Effector CD8-positive, alpha-beta T cell (primary cell): ENCODE measurements around the gene RNF113B.

ENCODE experiments used
- DNase-seq: peaks from one replicate; lab custom pipeline; 2025; lab: John Stamatoyannopoulos, UW
- total RNA-seq, 4 experiments: gene quantifications; one replicate each; lab custom pipeline; 2026; lab: John Stamatoyannopoulos, UW

RNF113B gene
- total RNA-seq = 0 reads per million in 4 experiments

- no peak for DNase-seq
Observed at GRCh38 chr13:98176777-98177608, at the start of gene RNF113B. Gene RNF113B, minus strand, starts transcription at chr13:98177269. Its CDS starts 33 bp downstream, at chr13:98177236.

GRCh38 chr13:98226496-98226895, 49.4 kb upstream of the RNF113B start:
- DNase-seq = no peak

GRCh38 chr13:98225036-98225940, 48.2 kb upstream of the RNF113B start:
- DNase-seq = no peak

DNA sequence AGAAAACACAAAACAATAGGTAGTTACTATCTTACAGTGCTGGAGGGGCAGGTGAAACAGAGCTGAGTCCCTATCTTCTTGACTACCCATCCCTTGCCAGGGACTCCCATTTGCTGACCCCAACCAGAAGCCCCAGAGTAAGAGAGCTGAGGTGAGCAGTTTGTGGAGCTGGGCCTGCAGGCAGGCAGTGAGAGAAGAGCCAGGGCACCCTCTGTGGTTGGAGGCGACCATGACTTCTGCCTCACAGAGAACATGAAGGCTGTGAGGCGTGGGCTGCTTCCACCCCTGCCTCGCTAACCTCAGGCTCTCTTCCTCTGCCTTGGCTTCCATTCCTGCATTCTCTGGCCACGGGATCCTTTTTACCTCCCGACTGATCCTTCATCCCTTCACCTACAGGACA, 47.5 kb upstream of the RNF113B start:
- DNase-seq = no peak

DNA sequence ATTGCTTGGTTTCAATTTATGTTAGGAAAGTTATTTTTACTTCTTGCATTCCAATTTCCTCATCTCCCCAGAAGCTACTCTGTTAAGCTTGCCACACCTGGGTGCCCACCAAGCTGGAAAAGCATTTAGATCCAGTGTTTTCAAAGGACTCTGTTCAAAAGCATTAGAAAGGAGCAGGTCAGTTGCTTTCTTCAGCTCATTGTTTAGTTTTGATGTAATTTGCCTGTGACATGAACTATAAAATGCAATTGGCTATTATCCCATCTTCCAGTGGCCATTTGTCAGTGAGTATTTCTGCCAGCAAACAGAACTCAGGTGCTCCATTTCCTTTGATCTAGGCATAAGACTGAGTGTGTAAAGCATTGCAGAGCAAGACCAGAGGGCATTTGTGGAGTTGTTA, 46.7 kb upstream of the RNF113B start:
- DNase-seq = no peak

DNA sequence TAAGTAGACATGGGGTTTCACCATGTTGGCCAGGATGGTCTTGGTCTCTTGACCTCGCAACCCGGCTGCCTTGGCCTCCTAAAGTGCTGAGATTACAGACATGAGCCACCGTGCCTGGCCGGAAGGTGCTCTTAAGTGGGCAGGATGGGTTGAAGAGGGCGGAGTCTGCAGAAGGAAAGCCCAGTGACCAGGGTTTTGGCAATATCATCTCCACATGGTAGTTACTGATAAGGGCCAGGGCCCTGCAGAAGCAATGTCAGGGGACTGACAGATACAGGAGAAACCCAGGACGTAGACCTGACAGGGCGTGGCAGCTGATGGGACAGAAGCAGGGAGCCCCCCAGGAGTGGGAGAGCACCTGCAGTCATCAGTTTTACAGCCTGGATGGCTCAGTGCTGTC, 45.7 kb upstream of the RNF113B start:
- DNase-seq = no peak

DNA sequence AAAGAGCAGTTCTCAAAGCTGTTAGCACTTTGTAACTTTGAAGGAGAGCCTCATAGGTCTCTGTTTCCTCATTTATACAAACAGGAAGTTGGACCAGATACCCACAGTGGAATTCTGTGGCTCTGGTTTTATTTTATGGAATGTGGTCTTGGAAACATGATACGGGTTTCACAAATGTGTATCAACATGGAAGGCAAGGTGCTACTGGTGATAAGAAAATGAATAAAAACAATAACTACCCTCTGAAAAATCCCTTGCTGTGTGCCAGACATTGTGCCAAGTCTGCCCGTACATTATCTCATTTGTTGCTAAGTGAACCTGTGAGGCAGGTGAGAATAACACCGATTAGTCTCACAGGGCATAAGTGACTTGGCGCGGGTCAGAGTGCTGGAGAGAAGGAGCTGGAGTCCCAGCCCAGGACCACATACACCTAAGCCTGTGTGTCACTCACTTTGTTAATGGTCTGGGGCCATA, 45.0 kb upstream of the RNF113B start:
- no peak for DNase-seq

DNA sequence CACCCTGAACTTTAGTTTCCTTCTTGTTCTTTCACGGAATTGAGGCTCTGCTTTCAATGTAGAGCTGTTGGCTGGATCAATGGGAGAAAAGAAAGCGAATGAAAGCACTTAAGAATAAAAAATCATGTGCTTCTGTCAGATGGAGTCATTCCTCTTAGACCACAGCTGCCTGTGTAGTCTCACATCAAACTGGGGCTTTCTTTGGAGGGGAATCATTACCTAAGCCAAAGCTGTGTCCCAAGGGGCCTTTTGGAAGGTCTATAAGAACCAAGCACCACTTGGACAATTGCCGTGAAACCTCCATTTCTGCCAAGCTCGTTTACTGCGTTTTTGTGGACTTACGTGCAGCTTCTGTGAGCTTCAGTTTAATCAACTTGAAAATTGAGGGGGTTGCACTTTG, 44.2 kb upstream of the RNF113B start:
- DNase-seq = no peak

GRCh38 chr13:98220271-98220791, 43.3 kb upstream of the RNF113B start:
- DNase-seq = no peak

DNA sequence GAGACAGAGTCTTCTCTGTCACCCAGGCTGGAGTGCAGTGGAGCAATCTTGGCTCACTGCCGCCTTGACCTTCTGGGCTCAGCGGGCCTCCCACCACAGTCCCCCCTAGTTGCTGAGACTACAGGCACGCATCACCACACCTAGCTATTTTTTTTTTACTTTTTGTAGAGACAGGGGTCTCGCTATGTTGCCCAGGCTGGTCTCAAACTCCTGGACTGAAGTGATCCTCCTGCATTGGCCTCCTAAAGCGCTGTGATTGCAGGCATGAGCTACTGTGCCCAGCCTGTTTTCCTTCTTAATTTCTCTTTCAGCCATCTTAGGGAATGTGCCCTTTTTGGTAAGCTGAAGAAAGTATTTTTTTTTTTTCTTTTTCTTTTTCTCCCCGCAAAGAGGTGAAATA, 42.6 kb upstream of the RNF113B start:
- DNase-seq = no peak

DNA sequence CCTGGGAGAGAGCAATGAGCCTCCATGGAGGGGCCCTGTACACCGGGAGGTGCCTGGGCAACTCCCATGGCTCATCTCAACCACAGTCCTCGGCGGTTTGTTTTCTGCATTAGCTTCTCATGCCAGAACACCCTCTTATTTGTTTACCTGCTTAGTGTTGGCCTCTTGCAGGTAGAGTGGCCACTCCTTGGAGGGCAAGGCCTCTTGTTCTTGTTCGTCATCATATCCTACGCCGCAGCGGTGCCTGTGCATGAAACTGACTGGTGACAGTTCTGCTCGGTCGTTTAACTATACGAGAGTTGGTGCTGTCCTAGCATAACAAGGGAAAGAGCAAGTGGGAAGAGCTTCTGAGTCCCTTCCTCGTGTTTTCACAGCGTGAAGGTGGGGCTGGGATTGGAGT, 40.5 kb upstream of the RNF113B start:
- no peak for DNase-seq

DNA sequence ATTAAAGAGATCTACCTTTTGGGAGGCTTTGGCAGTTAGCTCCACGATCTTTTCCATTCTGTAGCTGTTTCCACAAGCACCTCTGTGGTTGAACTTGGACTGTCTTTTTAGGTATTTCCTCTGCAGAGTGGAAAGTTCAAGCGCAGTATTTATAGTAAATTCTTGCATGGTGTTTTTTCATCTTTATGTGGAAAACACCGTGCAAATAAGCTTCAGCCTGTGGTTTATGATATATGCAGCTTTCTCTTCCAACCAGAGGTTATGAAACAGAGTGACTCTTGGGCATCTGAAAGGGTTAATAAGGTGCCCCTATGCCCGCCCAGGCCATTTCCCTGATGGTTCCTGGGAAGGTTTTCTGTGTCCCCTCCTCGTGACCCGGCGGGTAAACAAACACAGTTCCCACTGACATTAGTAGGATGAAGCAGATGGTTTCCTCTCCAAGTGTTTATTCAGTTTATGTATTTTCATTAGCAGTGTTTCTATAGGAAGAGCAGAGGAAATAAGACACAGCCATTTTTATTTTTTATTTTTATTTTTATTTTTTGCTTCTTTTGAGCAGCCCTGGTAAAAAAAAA, 39.7 kb upstream of the RNF113B start:
- DNase-seq = no peak

DNA sequence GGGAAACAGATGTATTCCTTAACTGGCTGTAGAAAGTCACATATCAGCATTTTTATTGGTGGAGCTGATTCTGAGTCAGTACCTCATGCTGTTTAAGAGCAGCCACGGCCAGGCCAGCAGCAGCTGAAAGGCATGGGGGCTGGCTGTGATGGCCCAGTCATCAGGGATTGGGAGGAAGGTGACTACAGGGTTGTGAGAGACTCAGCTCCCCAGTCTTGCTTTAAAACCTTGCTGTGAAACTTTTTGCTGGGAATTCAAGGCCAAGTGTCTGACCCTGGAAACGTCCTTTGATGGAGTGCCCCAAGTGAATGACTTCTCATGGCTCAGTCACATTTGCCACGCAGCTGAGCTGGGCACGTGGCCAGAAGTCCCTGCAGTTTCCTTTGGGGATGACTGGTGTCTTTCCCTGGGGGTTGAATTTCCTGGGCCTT, 39.1 kb upstream of the RNF113B start:
- no peak for DNase-seq

DNA sequence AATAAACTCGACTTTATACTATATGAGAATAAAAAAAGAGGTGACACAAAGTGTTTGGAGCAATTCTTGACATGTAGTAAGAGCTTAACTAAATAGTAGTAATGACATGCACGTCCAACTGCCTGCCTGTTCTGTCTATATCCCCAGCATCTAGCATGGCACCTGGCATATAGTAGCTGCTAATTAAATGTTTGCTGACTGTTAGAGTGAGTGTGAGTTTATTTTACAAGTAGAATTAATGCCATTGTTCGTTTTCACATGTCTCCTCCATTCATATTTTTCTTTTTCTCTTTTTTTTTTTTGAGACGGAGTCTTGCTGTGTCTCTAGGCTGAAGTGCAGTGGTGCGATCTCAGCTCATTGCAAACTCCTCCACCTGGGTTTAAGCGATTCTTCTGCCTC, 38.4 kb upstream of the RNF113B start:
- no peak for DNase-seq

- DNase-seq = no peak
Observed at GRCh38 chr13:98214707-98215106, 37.6 kb upstream of the RNF113B start.

DNA sequence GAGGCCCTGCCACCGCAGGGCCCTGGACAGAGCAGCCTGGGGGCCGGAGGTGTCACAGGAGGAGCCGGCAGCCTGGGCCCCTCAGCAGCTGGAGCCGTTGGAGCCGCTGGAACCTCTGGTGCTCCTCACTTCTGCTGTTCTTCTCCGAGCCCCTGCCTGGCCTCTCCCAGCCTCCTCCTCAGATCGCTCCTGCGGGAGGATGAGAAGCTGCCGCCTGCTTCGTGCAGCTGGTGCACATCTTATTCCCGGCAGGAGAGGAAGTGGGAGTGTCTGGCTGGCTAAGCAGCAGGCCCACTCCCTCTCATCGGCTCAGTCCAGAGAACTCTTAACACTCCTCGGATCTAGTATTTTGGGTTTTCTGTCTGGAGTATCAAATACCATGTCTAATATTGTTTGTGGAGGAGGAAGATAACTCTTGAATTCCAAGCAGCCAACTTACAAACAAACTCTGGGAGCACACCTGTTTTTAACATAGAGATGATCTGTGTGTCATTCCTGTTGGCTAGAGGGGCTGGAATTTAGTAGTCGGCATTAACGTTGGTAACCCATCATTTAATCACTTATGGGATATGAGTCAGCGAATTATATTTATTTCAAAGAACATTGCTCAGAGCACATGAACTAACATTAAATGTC, 37.1 kb upstream of the RNF113B start:
- DNase-seq = no peak

DNA sequence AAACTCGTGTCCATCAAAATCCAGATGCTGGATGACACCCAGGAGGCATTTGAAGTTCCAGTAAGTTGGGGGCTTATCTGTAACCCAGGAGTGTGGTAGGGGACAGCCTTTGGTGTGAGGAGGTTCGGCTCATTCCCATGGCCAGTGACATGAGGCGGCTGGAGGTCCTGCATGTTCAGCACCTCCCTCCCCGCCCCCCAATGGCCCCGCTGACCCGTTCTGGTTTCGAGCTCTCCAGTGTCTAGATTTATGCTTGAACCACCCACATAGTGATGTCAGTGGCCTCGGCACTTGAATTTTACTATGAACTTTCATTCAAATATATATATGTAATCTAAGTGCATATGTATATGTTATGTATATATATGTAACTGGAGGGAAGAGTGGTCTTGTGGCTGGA, 36.3 kb upstream of the RNF113B start:
- DNase-seq = no peak

GRCh38 chr13:98212763-98213162, 35.7 kb upstream of the RNF113B start:
- DNase-seq = no peak

DNA sequence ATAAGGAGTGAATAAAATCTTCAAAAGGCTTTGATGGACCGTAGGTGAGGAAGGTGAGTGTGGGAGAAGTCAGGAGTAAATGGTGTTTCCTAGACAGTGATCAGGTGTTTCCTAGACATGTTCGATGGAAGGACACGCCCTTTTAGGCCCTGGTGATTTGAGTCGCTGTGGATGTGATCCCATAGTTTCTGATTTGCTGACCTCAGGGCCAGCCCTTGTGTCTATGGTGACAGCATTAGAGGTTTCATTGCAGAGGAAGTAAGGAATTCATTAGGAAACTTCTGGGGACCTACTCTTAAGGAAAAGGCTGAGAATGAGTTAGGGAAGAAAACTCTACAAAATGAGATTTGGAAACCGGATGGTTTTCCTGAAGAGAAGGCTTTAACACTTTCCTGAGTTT, 31.5 kb upstream of the RNF113B start:
- no peak for DNase-seq

GRCh38 chr13:98207416-98207815, 30.3 kb upstream of the RNF113B start:
- no peak for DNase-seq

DNA sequence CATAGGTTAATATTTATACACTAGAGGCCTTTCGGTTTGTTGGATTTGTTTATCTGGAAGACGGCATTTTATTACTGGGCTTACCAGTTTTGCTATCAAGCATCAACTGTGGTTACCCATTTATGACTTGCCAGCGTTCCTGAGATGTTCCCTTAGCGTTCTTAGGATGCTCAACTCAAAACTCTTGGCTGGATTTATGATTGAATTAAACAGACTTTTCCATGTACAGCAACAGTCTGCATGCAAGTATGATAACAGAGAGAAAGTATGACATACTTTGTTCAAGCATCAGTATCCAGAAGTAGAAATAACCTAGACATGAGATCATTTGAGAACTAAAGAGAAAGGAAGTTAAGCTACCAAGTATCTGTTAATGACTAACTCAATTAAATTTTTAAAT, 29.9 kb upstream of the RNF113B start:
- no peak for DNase-seq

DNA sequence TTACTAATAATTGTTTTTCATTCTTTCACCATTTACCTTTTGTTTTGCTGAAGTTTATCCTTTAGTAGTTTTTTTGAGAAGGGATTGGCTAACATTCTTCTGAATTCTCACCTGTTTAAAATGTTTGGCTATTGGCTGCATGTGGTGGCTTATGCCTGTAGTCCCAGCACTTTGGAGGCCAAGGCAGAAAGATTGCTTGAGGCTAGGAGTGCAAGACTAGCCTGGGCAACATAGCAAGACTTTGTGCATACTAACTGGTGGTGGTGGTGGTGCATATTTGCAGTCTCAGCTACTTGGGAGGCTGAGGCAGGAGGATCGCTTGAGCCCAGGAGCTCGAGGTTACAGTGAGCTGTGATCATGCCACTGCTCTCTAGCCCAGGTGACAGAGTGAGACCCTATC, 27.5 kb upstream of the RNF113B start:
- no peak for DNase-seq
